Vagina (tissue), 2 donors: Measurements from ENCODE around the gene AKAP10. TPM values are rescaled to one million over a fixed set of nuclear protein-coding genes. Genes with fewer than 3 reads are reported as not detected.

Experiments
- DNase-seq, 2 donors: peaks; one replicate each; pipeline ENCODE4 v3.0.0-alpha.2; 2017; ENCODE audit errors: extremely low spot score in 2 of 2
- H3K27ac ChIP-seq: fragments of 200-600 bp; sonication (generic); one replicate; pipeline ENCODE4 v1.5.1; 2019
- H3K27me3 ChIP-seq: fragments of 200-600 bp; sonication (generic); one replicate; pipeline ENCODE4 v1.5.1; 2019
- H3K36me3 ChIP-seq, 2 donors: fragments of 200-600 bp; sonication (generic); one replicate each; pipeline ENCODE4 v1.5.1; 2017 to 2019
- H3K4me1 ChIP-seq: fragments of 200-600 bp; sonication (generic); one replicate; pipeline ENCODE4 v1.5.1; 2019
- H3K4me3 ChIP-seq, 2 donors: fragments of 200-600 bp; sonication (generic); 1 replicate in 1 of 2; 2 replicates in 1 of 2; pipeline ENCODE4 v1.5.1; 2016 to 2019
- H3K9me3 ChIP-seq: fragments of 200-600 bp; sonication (generic); one replicate; pipeline ENCODE4 v1.5.1; 2019
- POLR2A ChIP-seq, 2 donors: fragments of 450-650 bp; IDR thresholded peaks; one replicate each; pipeline ENCODE4 v1.6.1; 2017; ENCODE audit warnings: antibody characterized with exemption in 2 of 2, mild to moderate bottlenecking in 2 of 2, moderate library complexity in 2 of 2
- POLR2AphosphoS5 ChIP-seq, 2 donors: sonication (generic); formaldehyde crosslinking; IDR thresholded peaks; one replicate each; pipeline ENCODE4 v1.9.0; 2017; ENCODE audit warnings: antibody characterized with exemption in 2 of 2, mild to moderate bottlenecking in 2 of 2, low read depth in 1 of 2; ENCODE audit not compliant: insufficient read depth in 1 of 2
- intact Hi-C: fragments of 100-400 bp; cut with DNase I; formaldehyde crosslinking; loops from one replicate; pipeline ENCODE4 v1.15.1; 2023
- total RNA-seq: library from RNA; depleted of rRNA; stranded (reverse); fragments of >200 nt; gene quantifications from one replicate; pipeline ENCODE4 v1.2.3, GENCODE V29; 2016
- TF ChIP-seq, protein P1 (sequence below), 3 experiments: fragments of 450-650 bp in 2 of 3; fragments of 200-600 bp in 1 of 3; sonication (generic) in 1 of 3; IDR thresholded peaks; one replicate each; pipeline ENCODE4 v1.5.1; 2017 to 2019; ENCODE audit warnings: antibody characterized with exemption in 3 of 3, mild to moderate bottlenecking in 2 of 3, moderate library complexity in 2 of 3

The AKAP10 gene
- total RNA-seq, 1 donor from 2014 or later: 23.3 TPM

DNA sequence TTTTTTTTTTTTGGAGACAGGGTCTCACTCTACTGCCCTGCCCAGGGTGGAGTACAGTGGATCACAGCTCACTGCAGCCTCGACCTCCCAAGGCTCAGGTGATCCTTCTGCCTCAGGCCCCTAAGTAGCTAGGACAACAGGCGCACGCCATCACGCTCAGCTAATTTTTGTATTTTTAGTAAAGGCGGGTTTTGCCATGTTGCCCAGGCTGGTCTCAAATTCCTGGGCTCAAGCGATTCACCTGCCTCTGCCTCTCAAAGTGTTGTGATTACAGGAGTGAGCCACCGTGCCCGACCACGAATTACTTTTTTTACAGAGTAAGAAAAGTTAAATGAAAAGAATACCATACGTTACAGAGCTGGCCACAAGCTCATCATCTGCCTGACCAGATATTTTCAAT lies 38.9 kb downstream of the AKAP10 start:
- Histone ChIP-seq H3K27me3 (no peaks in the 10 kb centered on the region), H3K27ac (no peak overlapping the region), H3K4me1 (peaks cover 18% of the 10 kb centered on the region), H3K36me3 (peaks cover 0 to 34% of the 10 kb centered on the region in 2 donors), H3K9me3 (no peaks in the 10 kb centered on the region), H3K4me3 (no peak overlapping the region)
- intact Hi-C loops: no loop called here
- no peak for DNase-seq
- no peak for TF ChIP-seq POLR2A (IDR thresholded peaks at IDR 0.05)
- TF ChIP-seq POLR2AphosphoS5 (IDR thresholded peaks at IDR 0.05; ENCODE audit: insufficient read depth in 1 of 2, low read depth in 1 of 2): no peak
- TF ChIP-seq, protein P1, sequence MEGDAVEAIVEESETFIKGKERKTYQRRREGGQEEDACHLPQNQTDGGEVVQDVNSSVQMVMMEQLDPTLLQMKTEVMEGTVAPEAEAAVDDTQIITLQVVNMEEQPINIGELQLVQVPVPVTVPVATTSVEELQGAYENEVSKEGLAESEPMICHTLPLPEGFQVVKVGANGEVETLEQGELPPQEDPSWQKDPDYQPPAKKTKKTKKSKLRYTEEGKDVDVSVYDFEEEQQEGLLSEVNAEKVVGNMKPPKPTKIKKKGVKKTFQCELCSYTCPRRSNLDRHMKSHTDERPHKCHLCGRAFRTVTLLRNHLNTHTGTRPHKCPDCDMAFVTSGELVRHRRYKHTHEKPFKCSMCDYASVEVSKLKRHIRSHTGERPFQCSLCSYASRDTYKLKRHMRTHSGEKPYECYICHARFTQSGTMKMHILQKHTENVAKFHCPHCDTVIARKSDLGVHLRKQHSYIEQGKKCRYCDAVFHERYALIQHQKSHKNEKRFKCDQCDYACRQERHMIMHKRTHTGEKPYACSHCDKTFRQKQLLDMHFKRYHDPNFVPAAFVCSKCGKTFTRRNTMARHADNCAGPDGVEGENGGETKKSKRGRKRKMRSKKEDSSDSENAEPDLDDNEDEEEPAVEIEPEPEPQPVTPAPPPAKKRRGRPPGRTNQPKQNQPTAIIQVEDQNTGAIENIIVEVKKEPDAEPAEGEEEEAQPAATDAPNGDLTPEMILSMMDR (IDR thresholded peaks at IDR 0.05): no peak

DNA sequence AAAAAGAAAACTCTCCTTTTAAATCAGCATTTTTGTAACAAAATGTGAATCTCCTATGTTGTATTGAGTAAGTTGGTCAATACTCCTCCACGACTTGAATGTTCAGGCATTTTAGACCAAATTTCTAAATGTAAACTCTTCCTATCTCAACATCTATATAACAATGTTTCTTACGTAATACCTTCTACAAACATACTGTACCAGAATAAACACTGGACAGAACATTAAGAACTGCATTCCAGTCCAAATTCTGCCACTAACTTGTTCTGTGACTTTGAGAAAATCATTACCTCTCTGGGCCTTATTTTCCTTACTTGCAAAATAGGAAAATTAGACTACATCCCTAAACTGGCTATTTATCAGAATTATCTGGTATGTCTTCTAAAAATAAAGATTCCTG lies 40.1 kb downstream of the AKAP10 start:
- DNase-seq: no peak
- Histone ChIP-seq H3K27me3 (no peaks in the 10 kb centered on the region), H3K36me3 (peaks cover 0 to 43% of the 10 kb centered on the region in 2 donors), H3K4me3 (no peak overlapping the region), H3K4me1 (peaks cover 17% of the 10 kb centered on the region), H3K9me3 (no peaks in the 10 kb centered on the region), H3K27ac (no peak overlapping the region)
- intact Hi-C loops: no loop called here
- TF ChIP-seq POLR2AphosphoS5 (IDR thresholded peaks at IDR 0.05; ENCODE audit: insufficient read depth in 1 of 2, low read depth in 1 of 2) (no peak), POLR2A (IDR thresholded peaks at IDR 0.05) (no peak)
- TF ChIP-seq, protein P1 (IDR thresholded peaks at IDR 0.05): no peak

DNA sequence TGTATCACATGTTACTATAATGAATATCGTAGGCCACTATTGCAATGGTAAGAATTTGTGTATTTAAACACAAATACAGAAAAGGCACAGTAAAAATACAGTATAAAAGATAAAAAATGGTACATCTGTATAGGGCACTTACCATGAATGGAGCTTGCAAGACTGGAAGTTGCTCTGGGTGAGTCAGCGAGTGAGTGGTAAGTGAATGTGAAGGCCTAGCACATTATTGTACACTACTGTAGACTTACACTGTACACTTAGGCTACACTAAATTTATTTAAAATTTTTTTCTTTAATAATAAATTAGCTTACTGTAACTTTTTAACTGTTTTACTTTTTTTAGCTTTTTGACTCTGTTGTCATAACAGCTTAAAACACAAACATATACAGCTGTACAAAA lies 42.5 kb downstream of the AKAP10 start:
- no peak for DNase-seq
- H3K9me3 ChIP-seq: no peaks in the 10 kb centered on the region
- H3K4me1 ChIP-seq: no peaks in the 10 kb centered on the region
- no peaks in the 10 kb centered on the region for H3K27me3 ChIP-seq
- H3K4me3 ChIP-seq: no peak overlapping the region
- intact Hi-C loops: no loop called here
- peaks cover 0 to 60% of the 10 kb centered on the region in 2 donors for H3K36me3 ChIP-seq
- H3K27ac ChIP-seq: no peak overlapping the region
- TF ChIP-seq POLR2A (IDR thresholded peaks at IDR 0.05) (no peak), POLR2AphosphoS5 (IDR thresholded peaks at IDR 0.05; ENCODE audit: insufficient read depth in 1 of 2, low read depth in 1 of 2) (no peak)
- TF ChIP-seq, protein P1 (IDR thresholded peaks at IDR 0.05): no peak

DNA sequence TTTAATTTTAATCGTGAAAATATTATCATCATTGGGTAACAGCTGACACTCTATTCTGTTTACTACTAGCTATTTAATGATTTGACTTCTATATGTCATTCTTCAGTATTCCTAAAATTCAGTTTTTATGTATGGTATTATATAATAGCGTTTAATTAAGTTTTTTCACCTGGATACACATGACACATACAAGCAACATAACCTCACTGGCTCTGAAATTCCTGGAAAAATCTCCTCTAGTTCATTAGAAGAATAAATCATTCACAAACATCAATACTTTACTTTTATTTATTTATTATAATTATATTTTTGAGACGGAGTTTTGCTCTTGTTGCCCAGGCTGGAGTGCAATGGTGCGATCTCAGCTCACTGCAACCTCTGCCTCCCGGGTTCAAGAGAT lies 44.0 kb downstream of the AKAP10 start:
- Histone ChIP-seq H3K27ac (no peak overlapping the region), H3K9me3 (no peaks in the 10 kb centered on the region), H3K27me3 (no peaks in the 10 kb centered on the region), H3K36me3 (peaks cover 0 to 71% of the 10 kb centered on the region in 2 donors), H3K4me3 (no peak overlapping the region), H3K4me1 (no peaks in the 10 kb centered on the region)
- no peak for TF ChIP-seq POLR2AphosphoS5 (IDR thresholded peaks at IDR 0.05; ENCODE audit: insufficient read depth in 1 of 2, low read depth in 1 of 2)
- TF ChIP-seq, protein P1 (IDR thresholded peaks at IDR 0.05): no peak
- no peak for TF ChIP-seq POLR2A (IDR thresholded peaks at IDR 0.05)
- DNase-seq: no peak
- intact Hi-C loops: no loop called here

DNA sequence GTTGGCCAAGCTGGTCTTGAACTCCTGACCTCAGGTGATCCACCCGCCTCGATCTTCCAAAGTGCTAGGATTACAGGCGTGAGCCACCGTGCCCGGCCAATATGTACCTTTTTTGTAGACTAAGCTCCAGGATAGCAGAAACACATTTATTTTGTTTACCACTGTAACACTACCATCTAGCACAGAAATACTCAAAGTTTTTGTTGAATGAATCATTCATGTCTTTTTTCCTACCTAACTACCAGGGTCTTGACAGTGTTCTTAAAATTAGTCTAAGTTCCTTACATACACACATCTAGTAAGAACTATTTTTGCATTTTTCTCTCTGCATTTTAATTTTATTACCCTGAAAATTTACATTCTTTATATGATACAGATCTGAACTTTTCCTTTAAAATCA lies 44.4 kb downstream of the AKAP10 start:
- H3K4me1 ChIP-seq: no peaks in the 10 kb centered on the region
- H3K9me3 ChIP-seq: no peaks in the 10 kb centered on the region
- no peak overlapping the region for H3K27ac ChIP-seq
- H3K36me3 ChIP-seq: peaks cover 0 to 68% of the 10 kb centered on the region in 2 donors
- intact Hi-C loops: no loop called here
- DNase-seq: no peak
- no peaks in the 10 kb centered on the region for H3K27me3 ChIP-seq
- TF ChIP-seq POLR2AphosphoS5 (IDR thresholded peaks at IDR 0.05; ENCODE audit: insufficient read depth in 1 of 2, low read depth in 1 of 2): no peak
- TF ChIP-seq, protein P1 (IDR thresholded peaks at IDR 0.05): no peak
- TF ChIP-seq POLR2A (IDR thresholded peaks at IDR 0.05): no peak
- H3K4me3 ChIP-seq: no peak overlapping the region
